ENCODE measurements around the gene SLC25A36.

- TF ChIP-seq JUN (CRISPR knock-in tag; IDR thresholded peaks at IDR 0.05) (no peak), CTCF (IDR thresholded peaks at IDR 0.05) (no peak), FOXP4 (CRISPR knock-in tag; IDR thresholded peaks at IDR 0.05) (no peak), USF2 (CRISPR knock-in tag; IDR thresholded peaks at IDR 0.05) (no peak), CREB1 (CRISPR knock-in tag; IDR thresholded peaks at IDR 0.05) (no peak), AFF4 (CRISPR knock-in tag; IDR thresholded peaks at IDR 0.05; ENCODE audit: borderline replicate concordance) (no peak), ZNF416 (CRISPR knock-in tag; IDR thresholded peaks at IDR 0.05) (no peak)
Measured at GRCh38 chr3:140933552-140933951, 8.1 kb upstream of the SLC25A36 start.
